Prostate gland (tissue), 2 donors: Measurements from ENCODE around the gene ABCA6.
"Not testable (repeated sequence)": the region's sequence is repeated elsewhere in the genome, so short reads cannot be mapped to it uniquely, and the experiment has no call there.

Source experiments
- CTCF ChIP-seq, 4 experiments: fragments of 200-600 bp in 2 of 4; fragments of 450-650 bp in 2 of 4; sonication (generic) in 2 of 4; IDR thresholded peaks; 1 replicate in 3 of 4; 2 replicates in 1 of 4; pipeline ENCODE4 v1.5.1; 2016 to 2019; ENCODE audit warnings: antibody characterized with exemption in 4 of 4, mild to moderate bottlenecking in 2 of 4, moderate library complexity in 2 of 4
- POLR2A ChIP-seq: fragments of 450-650 bp; IDR thresholded peaks from one replicate; pipeline ENCODE4 v1.6.1; 2016; ENCODE audit warnings: antibody characterized with exemption, mild to moderate bottlenecking
- POLR2AphosphoS5 ChIP-seq: sonication (generic); formaldehyde crosslinking; IDR thresholded peaks from one replicate; pipeline ENCODE4 v1.6.1; 2017; ENCODE audit warnings: antibody characterized with exemption

DNA sequence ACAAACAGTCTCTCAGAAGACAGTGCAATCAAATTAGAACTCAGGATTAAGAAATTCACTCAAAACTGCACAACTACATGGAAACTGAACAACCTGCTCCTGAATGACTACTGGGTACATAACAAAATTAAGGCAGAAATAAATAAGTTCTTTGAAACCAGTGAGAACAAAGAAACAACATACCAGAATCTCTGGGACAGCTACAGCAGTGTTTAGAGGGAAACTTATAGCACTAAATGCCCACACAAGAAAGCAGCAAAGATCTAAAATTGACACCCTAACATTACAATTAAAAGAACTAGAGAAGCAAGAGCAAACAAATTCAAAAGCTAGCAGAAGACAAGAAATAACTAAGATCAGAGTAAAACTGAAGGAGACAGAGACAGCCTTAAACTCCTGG lies 68.3 kb downstream of the ABCA6 start:
- TF ChIP-seq POLR2AphosphoS5; CTCF (IDR thresholded peaks at IDR 0.05); POLR2A: not testable (repeated sequence)
